Tibial nerve (tissue), 4 donors: Measurements from ENCODE around the gene FGF18. TPM values are rescaled to one million over a fixed set of nuclear protein-coding genes. Genes with fewer than 3 reads are reported as not detected.

Experiments
- DNase-seq, 2 donors: peaks; one replicate each; pipeline ENCODE4 v3.0.0-alpha.2; 2019; ENCODE audit warnings: low spot score in 2 of 2
- H3K27ac ChIP-seq, 4 donors: fragments of 200-600 bp; sonication (generic) in 3 of 4; one replicate each; pipeline ENCODE4 v1.5.1; 2017 to 2019; ENCODE audit warnings: mild to moderate bottlenecking in 1 of 4
- H3K27me3 ChIP-seq, 2 donors: fragments of 200-600 bp; sonication (generic) in 1 of 2; one replicate each; pipeline versions ENCODE4 v1.5.1 to v1.6.0; 2017 to 2019
- H3K36me3 ChIP-seq, 3 donors: fragments of 200-600 bp; sonication (generic); one replicate each; pipeline ENCODE4 v1.5.1; 2018 to 2019
- H3K4me1 ChIP-seq, 4 donors: fragments of 200-600 bp; sonication (generic) in 3 of 4; one replicate each; pipeline ENCODE4 v1.5.1; 2017 to 2019
- H3K4me3 ChIP-seq, 4 donors: fragments of 200-600 bp; sonication (generic) in 3 of 4; one replicate each; pipeline ENCODE4 v1.5.1; 2017 to 2019; ENCODE audit warnings: mild to moderate bottlenecking in 1 of 4, moderate library complexity in 1 of 4
- H3K9me3 ChIP-seq, 4 donors: fragments of 200-600 bp; sonication (generic) in 3 of 4; one replicate each; pipeline ENCODE4 v1.5.1; 2017 to 2019
- EP300 ChIP-seq, 2 donors: sonication (generic); formaldehyde crosslinking; IDR thresholded peaks; one replicate each; pipeline ENCODE4 v1.6.1; 2017; ENCODE audit warnings: antibody characterized with exemption in 2 of 2, mild to moderate bottlenecking in 1 of 2
- POLR2A ChIP-seq, 2 donors: fragments of 450-650 bp; IDR thresholded peaks; one replicate each; pipeline ENCODE4 v1.6.1; 2017; ENCODE audit warnings: antibody characterized with exemption in 2 of 2, mild to moderate bottlenecking in 2 of 2, moderate library complexity in 2 of 2
- WGBS, 2 donors: methylation state at CpG; one replicate each; pipeline ENCODE4 v1.1.5; 2018; 5-methylcytosine and 5-hydroxymethylcytosine counted together
- total RNA-seq, 4 donors: library from RNA; depleted of rRNA; stranded (reverse); fragments of >200 nt; gene quantifications; one replicate each; pipeline ENCODE4 v1.1.0, GENCODE V29; 2016
- TF ChIP-seq, protein P1 (sequence below), 5 experiments: fragments of 200-600 bp in 3 of 5; fragments of 450-650 bp in 2 of 5; sonication (generic) in 3 of 5; IDR thresholded peaks; one replicate each; pipeline ENCODE4 v1.5.1; 2016 to 2019; ENCODE audit warnings: antibody characterized with exemption in 5 of 5, mild to moderate bottlenecking in 3 of 5, moderate library complexity in 2 of 5

Gene FGF18
- total RNA-seq, 4 donors from 2014 or later: 2.4 to 6.9 (median 6.4) TPM

DNA sequence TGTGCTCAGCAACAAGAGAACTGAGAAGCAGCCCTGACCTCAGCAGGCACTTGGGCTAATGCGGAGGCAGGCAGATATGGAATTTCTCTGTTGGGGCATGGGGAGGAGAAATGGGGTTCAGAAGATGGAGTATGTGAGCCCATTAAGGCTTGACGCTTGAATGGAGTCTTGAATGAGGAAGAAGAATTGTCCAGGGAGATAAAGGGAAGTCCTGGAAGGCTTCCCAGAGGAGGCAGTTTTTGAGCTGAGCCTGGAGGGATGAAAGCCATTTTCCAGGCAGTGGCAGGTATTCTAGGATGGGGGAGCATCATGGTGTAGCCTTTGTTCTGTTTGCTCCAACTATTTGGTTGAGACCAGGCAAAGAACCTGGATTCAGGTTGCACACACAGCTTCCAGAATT, 34.5 kb downstream of the FGF18 start:
- Histone ChIP-seq H3K4me3 (no peak overlapping the region), H3K27me3 (no peaks in the 10 kb centered on the region), H3K4me1 (peaks cover 0 to 18% (median 4%) of the 10 kb centered on the region in 4 donors), H3K9me3 (no peaks in the 10 kb centered on the region), H3K36me3 (peaks cover 0 to 4% (median 0%) of the 10 kb centered on the region in 3 donors), H3K27ac (no peak overlapping the region)
- TF ChIP-seq, protein P1, sequence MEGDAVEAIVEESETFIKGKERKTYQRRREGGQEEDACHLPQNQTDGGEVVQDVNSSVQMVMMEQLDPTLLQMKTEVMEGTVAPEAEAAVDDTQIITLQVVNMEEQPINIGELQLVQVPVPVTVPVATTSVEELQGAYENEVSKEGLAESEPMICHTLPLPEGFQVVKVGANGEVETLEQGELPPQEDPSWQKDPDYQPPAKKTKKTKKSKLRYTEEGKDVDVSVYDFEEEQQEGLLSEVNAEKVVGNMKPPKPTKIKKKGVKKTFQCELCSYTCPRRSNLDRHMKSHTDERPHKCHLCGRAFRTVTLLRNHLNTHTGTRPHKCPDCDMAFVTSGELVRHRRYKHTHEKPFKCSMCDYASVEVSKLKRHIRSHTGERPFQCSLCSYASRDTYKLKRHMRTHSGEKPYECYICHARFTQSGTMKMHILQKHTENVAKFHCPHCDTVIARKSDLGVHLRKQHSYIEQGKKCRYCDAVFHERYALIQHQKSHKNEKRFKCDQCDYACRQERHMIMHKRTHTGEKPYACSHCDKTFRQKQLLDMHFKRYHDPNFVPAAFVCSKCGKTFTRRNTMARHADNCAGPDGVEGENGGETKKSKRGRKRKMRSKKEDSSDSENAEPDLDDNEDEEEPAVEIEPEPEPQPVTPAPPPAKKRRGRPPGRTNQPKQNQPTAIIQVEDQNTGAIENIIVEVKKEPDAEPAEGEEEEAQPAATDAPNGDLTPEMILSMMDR (IDR thresholded peaks at IDR 0.05): no peak
- no peak for TF ChIP-seq EP300 (IDR thresholded peaks at IDR 0.05)
- no peak for TF ChIP-seq POLR2A (IDR thresholded peaks at IDR 0.05)
- DNase-seq: no peak
- 93 to 96% methylated on average over 2 of the region's 2 CpGs for WGBS, 2 donors

- no peak overlapping the region for H3K4me3 ChIP-seq
Observed at GRCh38 chr5:171454549-171454948, 35.1 kb downstream of the FGF18 start.

GRCh38 chr5:171455522-171455921, 36.1 kb downstream of the FGF18 start:
- 74% methylated on average over 2 of the region's 2 CpGs for WGBS, 2 donors
- no peaks in the 10 kb centered on the region for H3K27me3 ChIP-seq
- no peak overlapping the region for H3K27ac ChIP-seq
- no peaks in the 10 kb centered on the region for H3K9me3 ChIP-seq
- TF ChIP-seq POLR2A (IDR thresholded peaks at IDR 0.05): no peak
- TF ChIP-seq, protein P1 (IDR thresholded peaks at IDR 0.05): no peak
- no peak for TF ChIP-seq EP300 (IDR thresholded peaks at IDR 0.05)
- no peak overlapping the region for H3K4me3 ChIP-seq
- H3K36me3 ChIP-seq: peaks cover 0 to 4% (median 0%) of the 10 kb centered on the region in 3 donors
- H3K4me1 ChIP-seq: peaks cover 0 to 10% (median 4%) of the 10 kb centered on the region in 4 donors
- no peak for DNase-seq

More at GRCh38 chr5:171454549-171454948, 35.1 kb downstream of the FGF18 start:
- Histone ChIP-seq H3K27ac (no peak overlapping the region), H3K36me3 (peaks cover 0 to 4% (median 0%) of the 10 kb centered on the region in 3 donors), H3K4me1 (peaks cover 0 to 18% (median 4%) of the 10 kb centered on the region in 4 donors), H3K9me3 (no peaks in the 10 kb centered on the region), H3K27me3 (no peaks in the 10 kb centered on the region)
- TF ChIP-seq EP300 (IDR thresholded peaks at IDR 0.05) (no peak), POLR2A (IDR thresholded peaks at IDR 0.05) (no peak)
- TF ChIP-seq, protein P1 (IDR thresholded peaks at IDR 0.05): no peak
- 57 to 69% methylated on average over 10 of the region's 10 CpGs for WGBS, 2 donors
- DNase-seq: no peak

GRCh38 chr5:171457208-171457981, 37.9 kb downstream of the FGF18 start:
- TF ChIP-seq, protein P1 (IDR thresholded peaks at IDR 0.05): no peak
- no peak for TF ChIP-seq EP300 (IDR thresholded peaks at IDR 0.05)
- TF ChIP-seq POLR2A (IDR thresholded peaks at IDR 0.05): no peak
- Histone ChIP-seq H3K4me3 (no peak overlapping the region), H3K27me3 (no peaks in the 10 kb centered on the region), H3K27ac (no peak overlapping the region), H3K9me3 (no peaks in the 10 kb centered on the region), H3K4me1 (no peaks in the 10 kb centered on the region), H3K36me3 (peaks cover 0 to 4% (median 0%) of the 10 kb centered on the region in 3 donors)
- WGBS, 2 donors: 86 to 94% methylated on average over 25 of the region's 25 CpGs
- no peak for DNase-seq

DNA sequence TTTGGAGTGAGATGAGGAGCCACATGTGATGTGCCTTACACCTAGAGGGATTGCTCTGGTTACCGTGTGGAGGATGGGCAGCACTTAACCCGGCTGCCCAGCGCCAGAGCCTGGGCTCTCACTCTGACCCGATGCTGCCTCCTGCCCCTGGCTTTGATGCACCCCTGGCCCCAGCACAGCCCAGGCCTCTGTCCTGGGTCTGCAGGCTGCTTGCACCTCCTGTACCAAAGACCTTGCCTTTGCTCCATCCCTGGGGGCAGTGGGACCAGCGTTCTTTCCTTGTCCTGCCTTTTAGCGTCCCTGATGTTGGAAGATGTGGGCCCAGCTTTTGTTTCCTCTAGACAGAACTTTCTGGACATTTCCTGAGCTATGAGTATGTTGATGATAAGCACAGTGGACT, 40.4 kb downstream of the FGF18 start:
- Histone ChIP-seq H3K27me3 (no peaks in the 10 kb centered on the region), H3K4me3 (no peak overlapping the region), H3K4me1 (no peaks in the 10 kb centered on the region), H3K27ac (no peak overlapping the region), H3K36me3 (peaks cover 0 to 4% (median 0%) of the 10 kb centered on the region in 3 donors), H3K9me3 (no peaks in the 10 kb centered on the region)
- WGBS, 2 donors: 69 to 73% methylated on average over 6 of the region's 6 CpGs
- TF ChIP-seq POLR2A (IDR thresholded peaks at IDR 0.05) (no peak), EP300 (IDR thresholded peaks at IDR 0.05) (no peak)
- TF ChIP-seq, protein P1 (IDR thresholded peaks at IDR 0.05): no peak
- no peak for DNase-seq
